Astrocyte of the hippocampus (primary cell): ENCODE measurements around the gene MAP2K6.

Experiments
- DNase-seq: peaks from one replicate; pipeline ENCODE4 v3.0.0; 2011; ENCODE audit warnings: low read depth, low spot score

MAP2K6 gene

DNA sequence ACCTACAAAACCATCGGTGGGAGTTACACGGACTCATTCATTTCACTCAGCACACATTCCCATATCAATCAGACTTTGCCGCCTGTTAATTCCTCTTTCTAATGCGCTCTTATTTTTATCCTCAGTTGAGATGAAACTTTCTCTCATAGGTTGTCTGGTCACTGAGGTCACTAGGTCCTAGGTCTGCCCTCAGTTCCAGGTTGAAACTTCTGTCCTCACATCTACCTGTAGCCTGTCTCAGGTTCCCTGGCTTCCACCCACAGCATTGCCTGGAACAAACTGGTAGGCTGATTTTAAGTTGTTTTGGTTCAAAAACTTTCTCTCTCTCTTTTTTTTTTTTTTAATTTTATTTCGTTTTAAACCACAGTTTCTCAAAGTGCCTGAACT, 119.7 kb downstream of the MAP2K6 start:
- no peak for DNase-seq

- no peak for DNase-seq
These were observed 120.6 kb downstream of the MAP2K6 start for GRCh38 chr17:69535016-69535570.

- no peak for DNase-seq
These were observed 124.3 kb downstream of the MAP2K6 start for GRCh38 chr17:69538795-69539194.

- DNase-seq = peak; percentile 52
These were observed 124.8 kb downstream of the MAP2K6 start for GRCh38 chr17:69539274-69539673.

GRCh38 chr17:69539781-69540319, 125.4 kb downstream of the MAP2K6 start:
- DNase-seq = peak; percentile 81

DNA sequence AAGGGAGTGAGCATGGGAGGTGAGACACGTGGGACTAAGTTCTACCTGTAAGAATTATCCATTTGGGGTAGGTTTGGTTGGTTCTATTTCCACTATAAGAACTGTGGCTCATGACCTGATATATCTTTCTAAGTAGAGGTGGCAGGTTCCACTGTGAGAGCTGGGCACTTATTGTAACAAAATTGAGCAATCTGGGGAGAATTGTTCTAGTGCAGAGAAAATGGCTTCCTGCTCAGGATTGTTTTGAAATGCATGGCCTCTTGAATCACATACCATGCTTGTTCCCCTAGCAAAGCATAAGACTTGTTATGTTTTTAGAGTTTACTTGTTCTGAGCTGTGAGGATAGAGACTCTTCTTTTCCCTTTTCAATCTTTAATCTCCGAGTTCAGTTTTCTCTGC, 125.9 kb downstream of the MAP2K6 start:
- no peak for DNase-seq

- no peak for DNase-seq
These were observed 132.7 kb downstream of the MAP2K6 start for GRCh38 chr17:69547230-69547629.

DNA sequence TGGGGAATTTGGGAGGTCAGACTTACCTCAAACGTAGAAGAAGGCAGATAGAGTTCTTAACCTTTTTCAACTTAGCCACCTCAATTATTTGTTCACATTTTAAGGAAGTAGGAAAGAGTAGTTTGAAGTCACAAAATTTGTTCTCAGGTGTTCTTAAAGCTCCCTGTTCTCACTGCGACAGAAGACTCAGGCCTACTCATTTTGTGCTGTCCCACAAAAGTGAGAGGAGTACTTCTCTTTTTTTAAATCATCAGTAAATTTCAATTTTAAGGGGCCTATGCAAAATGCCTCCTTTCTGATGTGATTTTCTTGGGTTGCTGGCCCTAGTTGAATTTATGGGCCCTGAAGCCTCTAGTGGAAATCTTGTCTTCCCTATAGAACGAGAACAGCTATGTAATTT, 133.4 kb downstream of the MAP2K6 start:
- DNase-seq = no peak

- DNase-seq = no peak
These were observed 136.9 kb downstream of the MAP2K6 start for GRCh38 chr17:69551212-69552010.

DNA sequence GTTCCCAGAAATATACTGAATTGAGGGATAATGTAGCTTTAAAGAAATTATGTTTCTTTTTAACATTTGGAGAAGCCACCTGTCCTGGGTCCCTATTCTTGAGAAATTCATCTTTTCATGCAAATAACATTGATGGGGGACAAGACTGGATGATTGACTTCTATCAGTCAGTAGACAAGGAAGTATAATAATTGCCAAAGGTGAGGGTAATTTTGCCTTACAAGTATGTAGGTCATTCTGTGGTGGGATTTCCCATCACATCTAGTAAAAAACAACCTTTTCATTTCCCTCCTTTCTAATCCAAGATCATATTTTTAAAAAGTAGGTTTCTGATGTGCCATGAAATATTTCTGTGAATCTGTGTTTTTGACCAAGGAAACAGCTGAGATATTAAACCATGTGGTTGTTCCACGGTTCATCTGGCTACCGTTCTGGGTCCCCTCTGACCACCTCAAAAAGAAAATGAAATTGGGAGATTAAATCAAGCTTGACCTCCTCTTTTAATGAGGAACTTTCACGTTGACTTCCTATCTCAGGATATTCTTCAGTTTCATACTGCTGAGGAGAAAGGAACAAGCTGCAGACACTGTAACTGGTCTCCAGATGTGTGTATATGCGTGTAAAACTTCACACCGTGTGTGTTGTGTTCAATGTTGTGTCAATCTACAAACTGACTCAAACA, 138.6 kb downstream of the MAP2K6 start:
- DNase-seq = no peak

GRCh38 chr17:69555056-69555455, 140.6 kb downstream of the MAP2K6 start:
- no peak for DNase-seq

DNA sequence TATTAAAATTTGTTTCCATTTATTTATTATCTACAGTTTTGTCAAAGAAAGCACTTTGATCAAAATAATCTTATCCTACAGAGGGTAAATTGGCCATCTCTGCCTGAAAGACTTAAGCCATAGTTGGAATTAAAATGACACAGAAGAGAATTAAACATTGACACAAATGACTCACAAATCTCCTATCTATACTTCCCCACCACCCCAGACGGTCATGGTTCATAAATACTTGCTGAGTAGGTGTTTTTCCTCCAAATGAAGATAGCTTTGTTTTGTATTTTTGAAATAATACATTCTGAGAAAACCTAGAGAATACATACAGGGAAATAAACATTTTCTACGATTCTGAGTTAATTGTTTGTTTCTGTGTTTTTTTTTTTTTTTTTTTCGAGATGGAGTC, 142.8 kb downstream of the MAP2K6 start:
- DNase-seq = no peak

DNA sequence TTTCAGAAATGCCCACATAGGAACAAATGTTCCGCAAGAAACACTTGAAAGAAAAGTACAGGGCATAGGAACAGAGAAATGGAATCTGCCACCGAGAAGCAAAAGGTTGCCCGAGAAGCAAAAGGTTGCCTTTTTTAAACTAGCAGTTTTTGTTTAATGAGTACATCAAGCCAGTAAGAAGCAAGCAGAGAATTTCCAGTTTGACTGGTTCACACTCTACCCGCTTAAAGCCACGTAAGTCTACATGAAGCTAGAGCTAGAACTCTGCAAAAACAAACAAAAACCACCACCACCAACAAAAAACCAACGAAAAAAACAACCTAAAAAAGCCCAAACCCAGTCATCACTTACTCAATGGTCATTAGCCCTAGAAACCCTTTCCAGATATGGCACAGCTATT, 144.3 kb downstream of the MAP2K6 start:
- no peak for DNase-seq

GRCh38 chr17:69560987-69561441, 146.5 kb downstream of the MAP2K6 start:
- no peak for DNase-seq

DNA sequence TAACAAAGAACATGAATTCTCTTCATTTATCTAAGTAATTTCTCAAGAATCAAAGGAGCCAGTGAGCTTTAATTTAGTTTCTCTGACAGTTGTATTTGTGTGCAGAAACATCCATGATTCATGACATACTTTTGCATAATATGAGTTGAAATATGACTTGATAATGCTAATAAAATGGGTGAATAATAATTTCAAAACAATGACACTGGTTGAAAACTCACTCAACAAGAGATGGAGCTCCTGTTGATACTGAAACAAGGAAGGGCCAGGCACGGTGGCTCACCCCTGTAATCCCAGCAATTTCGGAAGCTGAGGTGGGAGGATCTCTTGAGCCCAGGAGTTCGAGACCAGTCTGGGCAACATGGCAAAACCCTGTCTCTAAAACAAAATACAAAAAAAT, 147.0 kb downstream of the MAP2K6 start:
- DNase-seq = no peak

- no peak for DNase-seq
These were observed 150.9 kb downstream of the MAP2K6 start for GRCh38 chr17:69565447-69565846.

DNA sequence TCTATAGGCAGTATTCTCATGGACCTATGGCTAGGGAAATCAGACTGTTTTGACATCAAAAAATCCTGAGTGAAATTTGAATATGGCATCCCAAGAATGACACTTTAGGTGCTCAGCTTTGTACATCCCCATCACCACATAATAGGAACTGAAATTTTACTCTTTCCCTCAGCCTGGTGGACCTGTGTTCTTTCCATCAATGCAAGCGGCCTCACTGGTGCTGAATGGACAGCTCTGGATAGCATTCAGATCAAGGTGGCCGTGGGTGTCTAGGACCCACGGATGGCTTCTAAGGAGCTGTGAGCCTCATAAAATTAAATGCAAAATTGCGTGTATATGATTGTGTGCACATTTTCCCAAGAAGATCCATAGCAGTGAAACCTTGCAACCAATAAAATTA, 152.6 kb downstream of the MAP2K6 start:
- peak; percentile 46 for DNase-seq

DNA sequence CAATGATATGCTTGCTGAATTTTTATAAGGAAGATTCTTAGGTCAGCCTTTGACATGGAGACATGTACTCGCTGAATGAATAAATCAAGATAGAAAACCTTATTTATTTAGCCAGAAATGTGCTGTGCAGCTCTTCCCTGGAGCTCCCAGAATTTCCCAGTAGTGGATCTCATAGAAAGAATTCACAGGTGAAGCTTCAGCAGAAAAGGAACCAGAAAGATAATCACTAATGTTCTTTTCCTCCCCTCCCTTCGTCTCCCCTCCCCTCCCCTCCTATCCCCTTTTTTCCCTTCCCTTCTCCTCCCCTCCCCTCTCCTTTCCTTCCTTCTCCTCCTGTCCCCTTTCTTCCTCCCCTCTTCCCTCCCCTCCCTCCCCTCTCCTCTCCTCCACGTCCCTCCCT, 158.2 kb downstream of the MAP2K6 start:
- no peak for DNase-seq

GRCh38 chr17:69573396-69573795, 158.9 kb downstream of the MAP2K6 start:
- DNase-seq = no peak

DNA sequence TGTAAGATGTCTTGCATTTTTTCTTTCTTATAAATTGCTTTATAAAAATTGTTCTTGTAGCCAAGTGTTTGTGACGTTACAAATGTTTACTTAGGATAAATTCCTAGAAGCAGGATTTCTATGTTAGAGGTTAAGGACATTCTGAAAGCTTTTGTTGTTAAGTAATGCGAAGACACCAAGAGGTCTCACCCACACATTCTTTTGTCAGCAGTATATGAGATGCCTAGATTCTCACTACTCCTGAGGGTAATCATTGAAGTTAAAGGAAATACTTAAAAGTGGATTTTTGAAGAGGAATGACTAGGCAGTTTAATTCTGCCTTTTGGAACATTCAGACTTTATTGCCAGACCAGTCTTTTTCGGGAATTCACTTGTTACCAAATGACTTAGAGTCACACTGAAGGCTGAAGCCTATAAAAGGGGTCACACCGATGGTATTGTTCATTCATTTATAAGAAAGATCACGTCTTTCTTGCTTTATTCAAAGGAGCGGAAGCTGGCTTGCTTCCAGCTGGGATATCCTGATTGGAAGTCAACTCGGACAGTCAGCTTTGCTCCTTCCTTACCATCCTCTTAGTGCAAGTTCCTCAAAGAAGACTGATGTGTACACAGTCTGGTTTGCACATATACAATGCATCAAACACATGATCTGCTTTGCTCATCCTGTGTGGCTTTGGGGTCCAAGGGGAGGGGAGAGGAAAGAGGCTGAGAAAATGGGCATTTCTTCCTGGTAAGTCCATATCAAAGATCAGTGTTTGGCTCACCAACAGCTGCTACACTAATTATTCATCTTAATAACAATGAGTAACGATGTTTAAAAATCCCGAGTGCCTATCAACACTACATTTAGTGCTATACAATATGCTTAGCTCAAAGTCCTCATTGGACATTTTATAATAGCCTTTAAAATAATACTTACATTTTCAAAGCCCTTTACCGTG, 160.0 kb downstream of the MAP2K6 start:
- DNase-seq = peak; percentile 46

GRCh38 chr17:69575346-69575761, 160.9 kb downstream of the MAP2K6 start:
- DNase-seq = peak; percentile 92
